Embryonic facial prominence (tissue), 1 donor: ENCODE data around the gene EMP2.
A peak's percentile ranks its signal among the peaks of the same experiment; 100 is the strongest.
"Not testable (repeated sequence)": the region's sequence is repeated elsewhere in the genome, so short reads cannot be mapped to it uniquely, and the experiment has no call there.

Source experiments
- DNase-seq: peaks from one replicate; pipeline ENCODE4 v3.0.0-alpha.2; 2016; ENCODE audit errors: extremely low spot score

The EMP2 gene

GRCh38 chr16:10521681-10522274 is 58.6 kb downstream of the EMP2 start:
- DNase-seq = no peak

- DNase-seq = no peak
Observed at GRCh38 chr16:10520869-10521578, 59.4 kb downstream of the EMP2 start.

- DNase-seq = no peak
Observed at GRCh38 chr16:10519929-10520868, 60.2 kb downstream of the EMP2 start.

GRCh38 chr16:10519297-10519696 is 61.1 kb downstream of the EMP2 start:
- no peak for DNase-seq

- no peak for DNase-seq
Observed at GRCh38 chr16:10518479-10519041, 61.8 kb downstream of the EMP2 start.

GRCh38 chr16:10517868-10518267 is 62.5 kb downstream of the EMP2 start:
- no peak for DNase-seq

- peak; percentile 18 for DNase-seq
Observed at GRCh38 chr16:10514369-10515055, 65.9 kb downstream of the EMP2 start.

GRCh38 chr16:10511829-10512228 is 68.6 kb downstream of the EMP2 start:
- DNase-seq = no peak

GRCh38 chr16:10510279-10510678 is 70.1 kb downstream of the EMP2 start:
- no peak for DNase-seq

GRCh38 chr16:10509534-10510025 is 70.8 kb downstream of the EMP2 start:
- DNase-seq = peak; percentile 61

- DNase-seq = not testable (repeated sequence)
Observed at GRCh38 chr16:10505286-10505685, 75.1 kb downstream of the EMP2 start.

- no peak for DNase-seq
Observed at GRCh38 chr16:10504404-10504885, 76.0 kb downstream of the EMP2 start.

GRCh38 chr16:10502776-10503175 is 77.6 kb downstream of the EMP2 start:
- DNase-seq = no peak

- no peak for DNase-seq
Observed at GRCh38 chr16:10501016-10501607, 79.3 kb downstream of the EMP2 start.

GRCh38 chr16:10500582-10500981 is 79.8 kb downstream of the EMP2 start:
- DNase-seq = no peak

GRCh38 chr16:10497132-10498101 is 83.0 kb downstream of the EMP2 start:
- no peak for DNase-seq

GRCh38 chr16:10495031-10495345 is 85.4 kb downstream of the EMP2 start:
- DNase-seq = no peak

- DNase-seq = no peak
Observed at GRCh38 chr16:10494343-10495030, 85.9 kb downstream of the EMP2 start.

GRCh38 chr16:10493276-10493675 is 87.1 kb downstream of the EMP2 start:
- DNase-seq = no peak
